AG10803 (cell line): Measurements from ENCODE around the gene STK38L.

Experiments
- DNase-seq: peaks from one replicate; pipeline ENCODE4 v3.0.0; 2010; ENCODE audit warnings: low read depth
- H3K4me3 ChIP-seq: 2 replicates; pipeline ENCODE4 v1.5.1; 2011; ENCODE audit warnings: mild to moderate bottlenecking, low read length, control low read depth
- TF ChIP-seq, protein P1 (sequence below): conservative IDR thresholded peaks from 2 replicates; pipeline ENCODE4 v1.5.1; 2011; ENCODE audit warnings: mild to moderate bottlenecking, low read length, control low read depth, inconsistent platforms

The STK38L gene

DNA sequence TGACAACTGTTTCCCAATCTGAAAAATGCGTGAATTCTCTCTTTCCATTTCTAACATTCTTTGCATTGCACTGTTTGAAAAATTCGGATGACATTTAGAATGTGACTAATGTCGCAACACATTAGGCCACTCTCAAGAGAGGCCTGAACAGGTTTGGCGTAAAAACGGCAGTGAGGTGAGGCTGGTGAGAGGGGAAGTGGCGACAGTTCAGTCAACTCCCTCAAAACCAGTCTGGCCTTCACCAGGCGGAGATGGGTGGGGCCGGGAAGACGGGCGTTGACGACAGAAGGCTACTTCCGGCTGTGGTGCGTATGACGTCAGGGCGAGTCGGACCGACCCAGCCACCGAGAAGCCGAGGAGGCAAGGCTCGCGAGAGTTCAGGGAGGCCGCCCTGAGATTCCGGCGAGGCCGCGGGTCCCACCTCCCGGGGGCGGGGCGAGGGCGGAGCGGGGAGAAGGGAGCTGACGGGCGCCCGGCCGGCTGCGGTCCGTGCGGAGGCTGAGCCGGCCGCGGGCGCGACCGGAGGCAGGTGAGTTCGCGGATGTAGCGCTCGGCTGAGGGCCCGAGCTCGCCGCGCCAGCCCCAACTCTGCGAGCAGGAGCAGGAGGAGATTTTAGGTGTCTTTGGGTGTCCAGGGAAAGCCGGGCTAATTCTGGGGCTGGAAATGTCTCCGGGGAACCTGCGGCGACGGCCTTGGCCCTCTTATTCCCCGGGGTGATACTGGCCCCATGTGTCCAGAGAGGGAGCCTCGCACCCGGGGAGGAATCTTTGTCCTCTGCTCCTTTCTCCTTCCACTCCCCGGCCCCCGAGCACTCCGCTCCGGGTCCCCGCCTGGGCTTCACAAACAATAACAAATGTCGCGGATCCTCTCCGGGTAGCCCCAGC lies at the start of gene STK38L:
TSS of gene STK38L (plus strand) at position 483 of the 885 bp plus-strand sequence. CDS start 53,435 bp downstream, outside the sequence.
- TF ChIP-seq, protein P1, sequence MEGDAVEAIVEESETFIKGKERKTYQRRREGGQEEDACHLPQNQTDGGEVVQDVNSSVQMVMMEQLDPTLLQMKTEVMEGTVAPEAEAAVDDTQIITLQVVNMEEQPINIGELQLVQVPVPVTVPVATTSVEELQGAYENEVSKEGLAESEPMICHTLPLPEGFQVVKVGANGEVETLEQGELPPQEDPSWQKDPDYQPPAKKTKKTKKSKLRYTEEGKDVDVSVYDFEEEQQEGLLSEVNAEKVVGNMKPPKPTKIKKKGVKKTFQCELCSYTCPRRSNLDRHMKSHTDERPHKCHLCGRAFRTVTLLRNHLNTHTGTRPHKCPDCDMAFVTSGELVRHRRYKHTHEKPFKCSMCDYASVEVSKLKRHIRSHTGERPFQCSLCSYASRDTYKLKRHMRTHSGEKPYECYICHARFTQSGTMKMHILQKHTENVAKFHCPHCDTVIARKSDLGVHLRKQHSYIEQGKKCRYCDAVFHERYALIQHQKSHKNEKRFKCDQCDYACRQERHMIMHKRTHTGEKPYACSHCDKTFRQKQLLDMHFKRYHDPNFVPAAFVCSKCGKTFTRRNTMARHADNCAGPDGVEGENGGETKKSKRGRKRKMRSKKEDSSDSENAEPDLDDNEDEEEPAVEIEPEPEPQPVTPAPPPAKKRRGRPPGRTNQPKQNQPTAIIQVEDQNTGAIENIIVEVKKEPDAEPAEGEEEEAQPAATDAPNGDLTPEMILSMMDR = peak; percentile 41
- peak; percentile 93 for DNase-seq
- peak within 1 kb of the TSS; percentile 82 for H3K4me3 ChIP-seq

GRCh38 chr12:27194644-27195043 lies 49.4 kb upstream of the STK38L start:
- TF ChIP-seq, protein P1 = no peak
- no peak overlapping the region for H3K4me3 ChIP-seq
- DNase-seq = no peak

- TF ChIP-seq, protein P1 = no peak
- H3K4me3 ChIP-seq = no peak overlapping the region
- peak; percentile 64 for DNase-seq
Observed at GRCh38 chr12:27198036-27198435, 46.0 kb upstream of the STK38L start.

GRCh38 chr12:27199638-27200300 lies 44.3 kb upstream of the STK38L start:
- DNase-seq = no peak
- H3K4me3 ChIP-seq = no peak overlapping the region
- TF ChIP-seq, protein P1 = no peak

GRCh38 chr12:27201169-27201568 lies 42.9 kb upstream of the STK38L start:
- TF ChIP-seq, protein P1 = no peak
- no peak overlapping the region for H3K4me3 ChIP-seq
- peak; percentile 23 for DNase-seq

- TF ChIP-seq, protein P1 = no peak
- no peak for DNase-seq
- H3K4me3 ChIP-seq = no peak overlapping the region
Observed at GRCh38 chr12:27206801-27207502, 37.1 kb upstream of the STK38L start.
